H9 (cell line): ENCODE data around the gene FCAMR. TPM values are rescaled to one million over a fixed set of nuclear protein-coding genes. Genes with fewer than 3 reads are reported as not detected.

Source experiments
- DNase-seq: peaks from one replicate; pipeline ENCODE4 v3.0.0-alpha.2; 2017
- H2AFZ ChIP-seq: one replicate; pipeline ENCODE4 v1.6.1; 2013; ENCODE audit warnings: mild to moderate bottlenecking, low read length, control low read depth, moderate library complexity
- H2AK5ac ChIP-seq: 2 replicates; pipeline ENCODE4 v1.6.1; 2013; ENCODE audit warnings: low read length, control low read depth, mixed read lengths; ENCODE audit not compliant: insufficient read length
- H2BK120ac ChIP-seq: one replicate; pipeline ENCODE4 v1.6.1; 2013; ENCODE audit warnings: low read depth, mild to moderate bottlenecking, low read length, control low read depth, inconsistent platforms; ENCODE audit not compliant: poor library complexity, severe bottlenecking
- H2BK12ac ChIP-seq: 2 replicates; pipeline ENCODE4 v1.6.1; 2013; ENCODE audit warnings: low read length, control low read depth, mixed read lengths, low read depth; ENCODE audit not compliant: insufficient read length
- H2BK15ac ChIP-seq: 2 replicates; pipeline ENCODE4 v1.6.1; 2013; ENCODE audit warnings: low read depth, low read length, control low read depth
- H2BK20ac ChIP-seq: one replicate; pipeline ENCODE4 v1.6.1; 2013; ENCODE audit warnings: low read depth, mild to moderate bottlenecking, low read length, control low read depth, inconsistent platforms; ENCODE audit not compliant: poor library complexity, severe bottlenecking
- H2BK5ac ChIP-seq: 2 replicates; pipeline ENCODE4 v1.6.1; 2013; ENCODE audit warnings: low read length, control low read depth, mixed read lengths; ENCODE audit not compliant: insufficient read length
- H3K14ac ChIP-seq: 2 replicates; pipeline ENCODE4 v1.6.1; 2013; ENCODE audit warnings: low read length, control low read depth; ENCODE audit not compliant: insufficient read depth
- H3K18ac ChIP-seq: 2 replicates; pipeline ENCODE4 v1.6.1; 2013; ENCODE audit warnings: low read depth, mild to moderate bottlenecking, mixed read lengths, low read length, control low read depth; ENCODE audit not compliant: insufficient read length
- H3K23ac ChIP-seq: 2 replicates; pipeline ENCODE4 v1.6.1; 2013; ENCODE audit warnings: low read length, control low read depth, mixed read lengths, low read depth; ENCODE audit not compliant: insufficient read length
- H3K23me2 ChIP-seq: 2 replicates; pipeline ENCODE4 v1.6.1; 2013; ENCODE audit warnings: low read depth, mild to moderate bottlenecking, mixed read lengths, low read length, control low read depth; ENCODE audit not compliant: insufficient read length, poor library complexity, severe bottlenecking
- H3K27ac ChIP-seq: 2 replicates; pipeline ENCODE4 v1.5.1; 2013; ENCODE audit warnings: low read length, control low read depth, mixed read lengths, low read depth; ENCODE audit not compliant: insufficient read length
- H3K27me3 ChIP-seq: 2 replicates; pipeline ENCODE4 v1.6.1; 2013; ENCODE audit warnings: low read length, control low read depth, inconsistent platforms; ENCODE audit not compliant: insufficient read depth
- H3K4ac ChIP-seq: 2 replicates; pipeline ENCODE4 v1.6.1; 2013; ENCODE audit warnings: low read depth, mild to moderate bottlenecking, control low read depth, inconsistent platforms, low read length, moderate library complexity
- H3K4me1 ChIP-seq: 2 replicates; pipeline ENCODE4 v1.6.1; 2013; ENCODE audit warnings: low read length, control low read depth, inconsistent platforms; ENCODE audit not compliant: insufficient read depth
- H3K4me2 ChIP-seq: 2 replicates; pipeline ENCODE4 v1.6.1; 2013; ENCODE audit warnings: low read length, control low read depth, mixed read lengths; ENCODE audit not compliant: insufficient read length, insufficient read depth
- H3K56ac ChIP-seq: 2 replicates; pipeline ENCODE4 v1.6.1; 2013; ENCODE audit warnings: low read depth, mild to moderate bottlenecking, mixed read lengths, low read length, control low read depth; ENCODE audit not compliant: insufficient read length
- H3K79me1 ChIP-seq: 2 replicates; pipeline ENCODE4 v1.6.1; 2013; ENCODE audit warnings: low read depth, mild to moderate bottlenecking, moderate library complexity, low read length, control low read depth, inconsistent platforms; ENCODE audit not compliant: insufficient read depth, poor library complexity, severe bottlenecking
- H3K79me2 ChIP-seq: 2 replicates; pipeline ENCODE4 v1.6.1; 2013; ENCODE audit warnings: low read length, control low read depth, inconsistent platforms; ENCODE audit not compliant: insufficient read depth
- H3K9ac ChIP-seq: 2 replicates; pipeline ENCODE4 v1.6.1; 2013; ENCODE audit warnings: low read length, control low read depth, mixed read lengths; ENCODE audit not compliant: insufficient read length; ENCODE audit errors: extremely low read depth
- H3K9me3 ChIP-seq: one replicate; pipeline ENCODE4 v1.6.1; 2013; ENCODE audit warnings: low read depth, low read length, inconsistent platforms; ENCODE audit not compliant: control insufficient read depth
- H3T11ph ChIP-seq: one replicate; pipeline ENCODE4 v1.6.1; 2013; ENCODE audit warnings: mild to moderate bottlenecking, low read length, control low read depth, inconsistent platforms
- H4K20me1 ChIP-seq: one replicate; pipeline ENCODE4 v1.6.1; 2013; ENCODE audit not compliant: control insufficient read depth, insufficient read length, insufficient read depth
- H4K5ac ChIP-seq: 2 replicates; pipeline ENCODE4 v1.6.1; 2013; ENCODE audit warnings: low read depth, mild to moderate bottlenecking, mixed read lengths, low read length, control low read depth; ENCODE audit not compliant: insufficient read length
- H4K8ac ChIP-seq: replicated peaks from 2 replicates; pipeline ENCODE4 v1.6.1; 2013; ENCODE audit warnings: low read length, control low read depth, mixed read lengths, low read depth; ENCODE audit not compliant: insufficient read length
- H4K91ac ChIP-seq: 2 replicates; pipeline ENCODE4 v1.6.1; 2013; ENCODE audit warnings: low read depth, mild to moderate bottlenecking, moderate library complexity, mixed read lengths, low read length, control low read depth; ENCODE audit not compliant: insufficient read length
- H3K27ac Mint-ChIP-seq, 3 experiments: 2 replicates in 2 of 3; 3 replicates in 1 of 3; pipeline ENCODE4 v1.8.0; 2020 to 2021; ENCODE audit warnings: mixed read lengths in 3 of 3, mild to moderate bottlenecking in 1 of 3, moderate library complexity in 1 of 3
- H3K27me3 Mint-ChIP-seq: 2 replicates; pipeline ENCODE4 v1.8.0; 2021; ENCODE audit warnings: low read depth, mild to moderate bottlenecking, moderate library complexity, mixed read lengths
- H3K36me3 Mint-ChIP-seq, 3 experiments: 2 replicates in 2 of 3; 3 replicates in 1 of 3; pipeline ENCODE4 v1.8.0; 2020 to 2021; ENCODE audit warnings: low read depth in 3 of 3, mixed read lengths in 3 of 3; ENCODE audit not compliant: insufficient read depth in 1 of 3
- H3K4me1 Mint-ChIP-seq, 2 experiments: 2 replicates each; pipeline ENCODE4 v1.8.0; 2020; ENCODE audit warnings: mixed read lengths in 2 of 2
- H3K4me3 Mint-ChIP-seq, 2 experiments: 2 replicates in 1 of 2; 3 replicates in 1 of 2; pipeline ENCODE4 v1.8.0; 2020 to 2021; ENCODE audit warnings: mild to moderate bottlenecking in 2 of 2, mixed read lengths in 2 of 2, moderate library complexity in 1 of 2
- H3K9me3 Mint-ChIP-seq, 2 experiments: 2 replicates in 1 of 2; 3 replicates in 1 of 2; pipeline ENCODE4 v1.8.0; 2020; ENCODE audit warnings: mild to moderate bottlenecking in 2 of 2, mixed read lengths in 2 of 2, moderate library complexity in 1 of 2
- WGBS: extraction: QIAGEN DNeasy Blood & Tissue Kit; methylation state at CpG from one replicate; pipeline ENCODE4 v1.1.7; 2013; ENCODE audit warnings: missing lambda C conversion rate, low lambda C conversion rate, mixed read lengths; ENCODE audit not compliant: insufficient read length; ENCODE audit errors: extremely low coverage; 5-methylcytosine and 5-hydroxymethylcytosine counted together
- total RNA-seq: library from RNA; stranded (reverse); gene quantifications from 2 replicates; pipeline ENCODE4 v1.2.1, GENCODE V29; 2021
- TF ChIP-seq, protein P1 (sequence below): fragments of 200-600 bp; sonication (generic); conservative IDR thresholded peaks from 3 replicates; pipeline ENCODE4 v1.8.0; 2021; ENCODE audit warnings: antibody characterized with exemption, mild to moderate bottlenecking

FCAMR gene
- total RNA-seq, 1 experiment from 2014 or later = not detected

DNA sequence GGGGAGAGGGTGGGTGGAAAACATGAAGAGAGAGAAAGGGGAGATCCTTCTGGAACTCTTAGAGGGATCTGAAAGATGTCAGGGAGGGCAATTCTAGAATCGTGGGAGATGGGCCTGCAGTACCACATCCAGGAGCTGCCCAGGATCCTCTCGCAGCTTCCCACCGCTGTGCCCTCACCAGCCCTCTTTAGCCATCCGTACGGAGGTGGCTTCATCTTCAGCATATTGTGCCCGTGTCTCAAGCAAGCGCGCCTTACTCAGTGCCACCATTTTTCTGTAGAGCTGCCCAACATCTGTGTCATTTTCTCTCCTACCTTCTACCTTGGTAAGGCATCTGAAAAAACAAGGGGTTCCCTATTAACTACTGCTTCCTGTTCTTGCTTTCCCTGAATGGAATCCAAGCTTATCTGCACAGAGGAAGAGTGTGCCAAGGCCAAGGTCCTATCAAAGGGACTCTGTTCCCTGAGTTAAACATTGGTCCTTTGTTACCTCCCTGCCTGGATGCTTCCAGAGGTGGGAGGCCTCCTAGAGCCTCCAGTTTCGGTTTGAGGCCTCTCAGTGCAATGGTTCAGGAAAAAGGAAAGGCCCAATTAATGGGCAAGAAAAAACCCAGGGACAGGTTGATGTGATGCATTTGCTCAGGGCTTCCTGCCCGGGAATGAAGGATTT, 39.1 kb upstream of the FCAMR start:
- no peak overlapping the region for H3K4ac ChIP-seq
- Mint-ChIP-seq H3K27ac (no peak overlapping the region), H3K27me3 (peaks cover 24% of the 10 kb centered on the region), H3K36me3 (no peaks in the 10 kb centered on the region), H3K4me3 (no peak overlapping the region), H3K4me1 (peaks cover 8 to 13% of the 10 kb centered on the region in 2 experiments), H3K9me3 (no peaks in the 10 kb centered on the region)
- no peak overlapping the region for H3K14ac ChIP-seq
- H2BK20ac ChIP-seq = no peak overlapping the region
- no peak overlapping the region for H2BK5ac ChIP-seq
- no peak overlapping the region for H4K8ac ChIP-seq
- H3K4me2 ChIP-seq = no peak overlapping the region
- TF ChIP-seq, protein P1, sequence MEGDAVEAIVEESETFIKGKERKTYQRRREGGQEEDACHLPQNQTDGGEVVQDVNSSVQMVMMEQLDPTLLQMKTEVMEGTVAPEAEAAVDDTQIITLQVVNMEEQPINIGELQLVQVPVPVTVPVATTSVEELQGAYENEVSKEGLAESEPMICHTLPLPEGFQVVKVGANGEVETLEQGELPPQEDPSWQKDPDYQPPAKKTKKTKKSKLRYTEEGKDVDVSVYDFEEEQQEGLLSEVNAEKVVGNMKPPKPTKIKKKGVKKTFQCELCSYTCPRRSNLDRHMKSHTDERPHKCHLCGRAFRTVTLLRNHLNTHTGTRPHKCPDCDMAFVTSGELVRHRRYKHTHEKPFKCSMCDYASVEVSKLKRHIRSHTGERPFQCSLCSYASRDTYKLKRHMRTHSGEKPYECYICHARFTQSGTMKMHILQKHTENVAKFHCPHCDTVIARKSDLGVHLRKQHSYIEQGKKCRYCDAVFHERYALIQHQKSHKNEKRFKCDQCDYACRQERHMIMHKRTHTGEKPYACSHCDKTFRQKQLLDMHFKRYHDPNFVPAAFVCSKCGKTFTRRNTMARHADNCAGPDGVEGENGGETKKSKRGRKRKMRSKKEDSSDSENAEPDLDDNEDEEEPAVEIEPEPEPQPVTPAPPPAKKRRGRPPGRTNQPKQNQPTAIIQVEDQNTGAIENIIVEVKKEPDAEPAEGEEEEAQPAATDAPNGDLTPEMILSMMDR = no peak
- H3K79me2 ChIP-seq = no peaks in the 10 kb centered on the region
- H3K27ac ChIP-seq = no peak overlapping the region
- H2BK120ac ChIP-seq = no peak overlapping the region
- no peak overlapping the region for H2AFZ ChIP-seq
- H4K5ac ChIP-seq = no peak overlapping the region
- no peak overlapping the region for H3K56ac ChIP-seq
- no peak overlapping the region for H2AK5ac ChIP-seq
- H3K18ac ChIP-seq = no peak overlapping the region
- H3K79me1 ChIP-seq = no peaks in the 10 kb centered on the region
- no CpG with 5 or more reads among the region's 10 CpGs for WGBS
- no peaks in the 10 kb centered on the region for H3K23me2 ChIP-seq
- no peaks in the 10 kb centered on the region for H3K4me1 ChIP-seq
- no peak overlapping the region for H3K23ac ChIP-seq
- no peaks in the 10 kb centered on the region for H4K20me1 ChIP-seq
- no peaks in the 10 kb centered on the region for H3K27me3 ChIP-seq
- H3K9ac ChIP-seq = no peak overlapping the region
- no peak overlapping the region for H2BK15ac ChIP-seq
- DNase-seq = no peak
- H4K91ac ChIP-seq = no peak overlapping the region
- H2BK12ac ChIP-seq = no peak overlapping the region
- no peaks in the 10 kb centered on the region for H3K9me3 ChIP-seq
- no peak overlapping the region for H3T11ph ChIP-seq
